GM19239 (cell line): ENCODE measurements around the gene NBPF11.
"Not testable (repeated sequence)": the region's sequence is repeated elsewhere in the genome, so short reads cannot be mapped to it uniquely, and the experiment has no call there.

Experiments
- DNase-seq: peaks from one replicate; pipeline ENCODE4 v3.0.0; 2011; ENCODE audit warnings: low spot score; ENCODE audit not compliant: insufficient read length
- FAIRE-seq: peaks from 2 replicates; lab custom pipeline; 2011; peaks lifted over from hg19 to GRCh38; lab: Jason Lieb, UNC

NBPF11 gene

GRCh38 chr1:148152795-148153194 is 714 bp upstream of the NBPF11 start:
- not testable (repeated sequence) for FAIRE-seq

GRCh38 chr1:148151371-148151819 is 686 bp downstream of the NBPF11 start:
- not testable (repeated sequence) for DNase-seq, FAIRE-seq

More at GRCh38 chr1:148152795-148153194, 714 bp upstream of the NBPF11 start:
- DNase-seq = not testable (repeated sequence)

DNA sequence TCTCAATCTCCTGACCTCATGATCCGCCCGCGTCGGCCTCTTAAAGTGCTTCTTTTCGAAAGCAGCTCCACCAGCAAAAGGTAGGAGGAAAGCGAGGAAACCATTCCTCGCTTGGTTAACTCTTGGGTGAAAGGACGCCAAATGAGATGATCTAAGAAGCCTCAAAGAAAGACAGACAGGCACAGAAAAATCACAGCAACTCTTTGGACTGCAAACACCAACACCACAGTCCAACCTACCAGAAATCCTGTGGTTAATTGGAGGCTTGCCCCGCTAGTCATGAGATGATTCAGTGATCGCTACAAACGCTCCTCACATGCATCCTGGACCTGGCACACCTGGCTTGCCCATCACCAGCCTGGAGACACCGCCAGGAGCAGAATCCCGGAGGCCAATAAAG is 1.1 kb downstream of the NBPF11 start:
- DNase-seq = not testable (repeated sequence)

GRCh38 chr1:148150014-148150413 is 2.1 kb downstream of the NBPF11 start:
- DNase-seq, FAIRE-seq: not testable (repeated sequence)

More for the DNA sequence above, 1.1 kb downstream of the NBPF11 start:
- FAIRE-seq = not testable (repeated sequence)

DNA sequence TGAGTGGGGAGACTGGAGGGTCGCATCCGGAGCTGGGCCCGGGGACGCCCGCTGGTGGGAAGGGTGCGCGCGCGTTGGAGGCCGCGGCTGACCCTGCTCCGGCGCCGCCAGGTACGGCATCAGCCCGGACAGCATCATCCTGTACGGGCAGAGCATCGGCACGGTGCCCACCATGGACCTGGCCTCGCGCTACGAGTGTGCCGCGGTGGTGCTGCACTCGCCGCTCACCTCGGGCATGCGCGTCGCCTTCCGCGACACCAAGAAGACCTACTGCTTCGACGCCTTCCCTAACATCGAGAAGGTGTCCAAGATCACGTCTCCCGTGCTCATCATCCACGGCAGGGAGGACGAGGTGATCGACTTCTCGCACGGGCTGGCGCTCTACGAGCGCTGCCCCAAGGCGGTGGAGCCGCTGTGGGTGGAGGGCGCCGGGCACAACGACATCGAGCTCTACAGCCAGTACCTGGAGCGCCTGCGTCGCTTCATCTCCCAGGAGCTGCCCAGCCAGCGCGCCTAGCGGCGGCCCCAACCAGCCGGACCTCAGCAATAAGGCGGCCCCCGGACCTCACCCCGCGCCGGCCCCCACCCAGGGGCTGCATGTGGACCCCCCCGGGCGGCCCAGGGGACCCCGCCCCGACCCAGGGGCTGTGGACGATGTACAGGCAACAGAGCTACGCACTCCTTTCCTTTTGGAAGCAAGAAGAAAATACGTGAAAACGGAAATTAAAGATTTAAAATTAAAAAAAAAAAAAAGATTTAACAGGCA is 2.8 kb downstream of the NBPF11 start:
- DNase-seq, FAIRE-seq: not testable (repeated sequence)

DNA sequence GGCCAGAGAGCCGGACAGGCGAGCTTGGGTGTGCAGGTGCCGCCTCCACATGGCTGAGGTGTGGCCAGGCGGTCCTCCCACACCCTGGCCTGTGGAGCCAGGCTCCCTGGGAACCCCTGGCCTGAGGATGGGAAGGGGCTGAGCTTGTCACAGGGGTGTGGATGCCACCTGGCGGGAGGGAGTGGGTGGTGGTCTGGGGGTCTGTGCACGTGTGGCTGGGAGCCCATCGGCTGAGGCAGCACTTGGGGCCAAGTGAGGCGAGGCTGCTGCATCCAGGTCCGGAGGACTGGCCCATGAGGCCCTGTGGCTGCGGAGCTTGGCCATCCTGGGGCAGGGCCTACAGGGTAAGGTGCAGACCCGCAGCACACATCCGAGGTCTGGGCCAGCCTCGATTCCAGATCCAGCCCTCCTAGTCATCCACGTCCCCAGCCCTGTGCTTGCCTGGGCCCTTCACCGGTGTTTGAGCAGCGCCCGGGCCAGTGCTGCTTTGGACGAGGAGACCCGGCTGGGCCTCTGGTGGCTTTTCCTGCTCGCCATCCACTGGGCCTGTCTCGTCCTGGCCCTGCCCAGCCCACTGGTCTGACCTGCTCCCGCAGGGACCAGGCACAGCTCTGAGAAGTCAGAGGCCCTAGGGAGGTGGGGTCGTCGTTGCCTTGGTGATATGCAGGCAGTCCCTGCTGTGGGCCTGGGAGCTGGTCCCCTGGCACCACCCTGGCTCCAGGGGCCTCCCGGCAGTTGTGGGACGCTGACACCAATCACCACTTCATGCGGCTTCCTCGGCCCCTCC is 4.8 kb downstream of the NBPF11 start:
- not testable (repeated sequence) for FAIRE-seq, DNase-seq

GRCh38 chr1:148146191-148146997 is 5.7 kb downstream of the NBPF11 start:
- FAIRE-seq, DNase-seq: not testable (repeated sequence)

GRCh38 chr1:148143223-148143622 is 8.9 kb downstream of the NBPF11 start:
- DNase-seq, FAIRE-seq: not testable (repeated sequence)

- DNase-seq, FAIRE-seq: not testable (repeated sequence)
These were observed 10.1 kb downstream of the NBPF11 start for GRCh38 chr1:148141936-148142335.

GRCh38 chr1:148138606-148139005 is 13.5 kb downstream of the NBPF11 start:
- DNase-seq, FAIRE-seq: not testable (repeated sequence)

- DNase-seq, FAIRE-seq: not testable (repeated sequence)
These were observed 29.7 kb downstream of the NBPF11 start for GRCh38 chr1:148122341-148122740.

DNA sequence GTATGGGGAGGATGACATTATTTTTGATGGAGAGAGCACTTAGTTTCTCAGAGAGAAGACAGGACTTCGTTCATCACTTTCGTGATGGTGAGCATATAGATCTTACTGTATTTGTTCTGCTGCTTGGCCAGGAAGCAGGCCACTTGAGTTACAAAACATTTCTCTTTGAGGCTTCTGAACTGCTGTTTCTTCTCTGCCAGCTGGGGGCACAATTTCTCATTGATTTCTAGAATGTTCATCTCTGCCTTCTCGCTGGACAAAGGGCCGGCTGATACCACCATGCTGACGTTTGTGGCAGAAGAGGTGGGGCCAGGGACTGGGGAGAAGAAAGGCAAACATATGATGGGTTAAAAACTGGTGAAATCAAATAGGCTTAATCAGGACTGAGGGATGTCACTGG is 31.7 kb downstream of the NBPF11 start:
- not testable (repeated sequence) for FAIRE-seq, DNase-seq

GRCh38 chr1:148095732-148096131 is 56.3 kb downstream of the NBPF11 start:
- FAIRE-seq, DNase-seq: not testable (repeated sequence)

DNA sequence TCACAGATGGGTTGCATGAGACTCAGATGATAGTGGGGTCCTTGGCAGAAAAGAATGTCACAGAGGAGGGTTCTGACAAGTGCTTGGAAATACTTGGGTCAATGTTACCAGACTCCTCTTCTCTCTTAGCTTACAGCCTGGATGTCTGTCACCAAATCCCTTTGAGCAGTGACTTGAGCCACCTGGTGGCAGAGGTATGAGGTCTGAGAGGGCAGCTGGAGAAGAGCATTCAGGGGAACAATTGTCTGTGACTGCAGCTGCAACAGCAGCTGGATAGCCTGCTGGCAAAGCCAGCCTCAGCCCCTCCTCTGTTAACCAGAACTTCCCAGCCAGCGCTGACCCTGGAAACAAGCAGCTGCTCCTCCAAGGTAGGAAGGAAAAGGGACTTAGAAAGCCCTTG is 65.9 kb downstream of the NBPF11 start:
- FAIRE-seq, DNase-seq: not testable (repeated sequence)

DNA sequence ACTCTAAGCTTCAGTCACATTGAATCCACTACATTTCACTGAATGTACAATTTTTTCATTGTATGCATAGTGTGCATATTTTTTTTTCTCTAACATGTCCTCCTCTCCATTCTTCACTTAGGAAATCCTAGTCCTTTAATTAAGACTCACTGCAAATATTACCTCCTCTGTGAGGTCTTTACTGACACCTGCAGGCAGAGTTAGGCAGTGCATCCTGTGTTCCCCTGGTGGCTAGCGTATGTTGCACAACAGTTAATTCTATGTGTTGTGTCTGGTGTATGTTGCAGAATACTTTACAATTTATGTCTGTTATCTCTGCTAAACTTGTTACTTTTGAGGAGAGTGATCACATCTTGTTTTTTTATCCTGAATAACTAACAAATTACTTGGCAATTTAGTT is 70.9 kb downstream of the NBPF11 start:
- FAIRE-seq, DNase-seq: not testable (repeated sequence)

DNA sequence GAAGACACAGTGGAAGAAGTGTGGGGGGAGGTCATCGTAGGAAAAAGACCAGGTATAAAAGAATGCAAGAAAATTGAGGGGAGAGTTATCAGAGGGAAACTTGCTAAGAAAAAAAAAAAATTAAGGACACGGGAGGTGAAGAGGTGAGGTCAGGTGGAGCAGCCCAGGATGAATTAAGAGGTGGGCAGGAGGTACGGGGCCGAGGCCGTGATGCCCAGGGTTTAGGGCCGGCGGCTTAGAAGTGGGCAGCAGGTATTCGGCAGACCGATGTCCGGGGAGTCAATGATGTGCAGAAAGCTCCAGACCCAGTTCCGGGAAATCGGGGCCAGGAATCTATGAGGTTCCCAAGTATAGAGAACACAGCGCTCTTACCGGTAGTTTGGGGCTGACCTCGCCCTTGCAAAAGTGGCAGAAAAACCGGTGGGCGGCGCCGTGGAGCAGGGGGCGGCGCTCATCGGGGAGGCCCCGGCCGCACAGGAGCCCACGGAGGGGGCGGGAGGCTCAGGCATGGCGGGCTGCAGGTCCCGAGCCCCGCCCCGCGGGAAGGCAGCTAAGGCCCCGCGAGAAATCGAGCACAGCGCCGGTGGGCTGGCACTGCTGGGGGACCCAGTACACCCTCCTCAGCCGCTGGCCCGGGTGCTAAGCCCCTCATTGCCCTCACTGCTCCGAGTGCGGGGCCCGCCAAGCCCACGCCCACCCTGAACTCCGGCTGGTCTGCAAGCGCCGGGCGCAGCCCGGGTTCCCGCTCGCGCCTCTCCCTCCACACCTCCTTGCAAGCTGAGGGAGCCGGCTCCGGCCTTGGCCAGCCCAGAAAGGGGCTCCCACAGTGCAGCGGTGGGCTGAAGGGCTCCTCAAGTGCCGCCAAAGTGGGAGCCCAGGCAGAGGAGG is 73.2 kb downstream of the NBPF11 start:
- not testable (repeated sequence) for FAIRE-seq, DNase-seq

DNA sequence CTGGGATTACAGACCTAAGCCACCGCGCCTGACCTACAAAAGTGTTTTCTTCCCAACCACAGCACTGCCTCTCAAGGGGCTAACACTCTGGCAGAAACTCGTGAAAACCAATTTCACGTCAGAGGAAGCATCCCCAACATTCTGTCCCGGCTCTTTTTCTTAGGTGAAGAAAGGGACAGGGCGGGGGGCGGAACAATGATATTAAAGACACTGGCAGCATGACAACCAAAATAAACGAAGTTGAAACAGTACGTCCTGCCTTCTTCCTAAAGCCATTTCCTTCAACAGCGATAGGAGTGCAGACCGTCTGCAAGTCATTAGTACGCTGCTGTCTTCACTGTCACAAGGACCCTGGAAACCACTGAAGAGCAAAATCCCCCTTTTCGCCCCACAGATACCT is 74.0 kb downstream of the NBPF11 start:
- not testable (repeated sequence) for FAIRE-seq, DNase-seq

DNA sequence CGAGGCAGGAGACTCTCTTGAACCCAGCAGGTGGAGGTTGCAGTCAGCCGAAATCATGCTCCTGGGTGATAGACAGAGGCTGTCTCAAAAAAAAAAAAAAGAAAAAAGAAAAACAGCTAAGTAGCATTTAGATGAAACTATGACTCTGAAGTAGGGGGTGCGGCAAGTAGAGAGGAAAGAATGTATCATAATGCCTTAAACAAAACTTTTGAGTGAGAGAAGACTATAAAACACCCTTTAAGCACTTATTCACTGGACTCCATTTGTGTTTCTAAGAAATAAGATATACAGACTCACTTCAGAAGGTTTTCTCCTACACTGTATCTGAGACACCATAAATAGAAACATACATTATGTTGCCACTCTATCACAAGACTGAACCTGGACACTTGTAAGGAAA is 74.6 kb downstream of the NBPF11 start:
- DNase-seq, FAIRE-seq: not testable (repeated sequence)

DNA sequence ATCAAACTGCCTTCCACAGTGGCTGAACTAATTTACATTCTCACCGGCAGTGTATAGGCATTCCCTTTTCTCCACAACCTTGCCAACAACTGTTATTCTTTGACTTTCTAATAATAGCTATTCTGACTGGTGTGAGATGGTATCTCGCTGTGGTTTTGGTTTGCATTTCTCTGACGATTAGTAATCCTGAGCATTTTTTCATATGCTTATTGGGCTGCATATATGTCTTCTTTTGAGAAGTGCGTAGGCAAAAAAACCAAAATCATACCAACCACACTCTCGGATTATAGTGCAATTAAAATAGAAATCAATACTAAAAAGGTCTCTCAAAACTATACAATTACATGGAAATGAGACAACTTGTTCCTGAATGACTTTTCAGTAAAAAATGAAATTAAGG is 78.7 kb downstream of the NBPF11 start:
- not testable (repeated sequence) for FAIRE-seq, DNase-seq
